ENCODE data around the gene CD79B.
"Not testable (repeated sequence)": the region's sequence is repeated elsewhere in the genome, so short reads cannot be mapped to it uniquely, and the experiment has no call there.

CD79B gene

GRCh38 chr17:63898899-63899798 lies 33.0 kb downstream of the CD79B start:
- H3K9me3 ChIP-seq (ENCODE audit: control insufficient read depth, low read depth, low read length); H3K36me3 ChIP-seq (ENCODE audit: control insufficient read depth, low read depth, low read length); H3K27ac ChIP-seq (ENCODE audit: low read length); H3K4me1 ChIP-seq (ENCODE audit: control insufficient read depth, low read depth, low read length); H3K9ac ChIP-seq (ENCODE audit: low read length); H3K27me3 ChIP-seq (ENCODE audit: control insufficient read depth, insufficient read depth, low read length); H3K4me3 ChIP-seq (ENCODE audit: low read length): not testable (repeated sequence)

GRCh38 chr17:63896524-63897354 lies 35.4 kb downstream of the CD79B start, which contains the start of gene CSH1:
CSH1 (minus strand) TSS chr17:63896574; CDS start chr17:63896511, 63 bp downstream.
- H3K4me1 ChIP-seq (ENCODE audit: control insufficient read depth, low read depth, low read length); H3K27me3 ChIP-seq (ENCODE audit: control insufficient read depth, insufficient read depth, low read length); H3K36me3 ChIP-seq (ENCODE audit: control insufficient read depth, low read depth, low read length); H3K9me3 ChIP-seq (ENCODE audit: control insufficient read depth, low read depth, low read length); H3K9ac ChIP-seq (ENCODE audit: low read length); H3K4me3 ChIP-seq (ENCODE audit: low read length); H3K27ac ChIP-seq (ENCODE audit: low read length): not testable (repeated sequence)

GRCh38 chr17:63894821-63895220 lies 37.3 kb downstream of the CD79B start:
- H3K27me3 ChIP-seq (ENCODE audit: control insufficient read depth, insufficient read depth, low read length); H3K4me1 ChIP-seq (ENCODE audit: control insufficient read depth, low read depth, low read length); H3K4me3 ChIP-seq (ENCODE audit: low read length); H3K9ac ChIP-seq (ENCODE audit: low read length); H3K9me3 ChIP-seq (ENCODE audit: control insufficient read depth, low read depth, low read length); H3K27ac ChIP-seq (ENCODE audit: low read length); H3K36me3 ChIP-seq (ENCODE audit: control insufficient read depth, low read depth, low read length): not testable (repeated sequence)

- not testable (repeated sequence) for H3K27me3 ChIP-seq (ENCODE audit: control insufficient read depth, insufficient read depth, low read length); H3K4me3 ChIP-seq (ENCODE audit: low read length); H3K9me3 ChIP-seq (ENCODE audit: control insufficient read depth, low read depth, low read length); H3K36me3 ChIP-seq (ENCODE audit: control insufficient read depth, low read depth, low read length); H3K9ac ChIP-seq (ENCODE audit: low read length); H3K27ac ChIP-seq (ENCODE audit: low read length); H3K4me1 ChIP-seq (ENCODE audit: control insufficient read depth, low read depth, low read length)
These were observed 38.1 kb downstream of the CD79B start for GRCh38 chr17:63894021-63894420.

- not testable (repeated sequence) for H3K27ac ChIP-seq (ENCODE audit: low read length); H3K9ac ChIP-seq (ENCODE audit: low read length); H3K27me3 ChIP-seq (ENCODE audit: control insufficient read depth, insufficient read depth, low read length); H3K4me3 ChIP-seq (ENCODE audit: low read length); H3K9me3 ChIP-seq (ENCODE audit: control insufficient read depth, low read depth, low read length); H3K36me3 ChIP-seq (ENCODE audit: control insufficient read depth, low read depth, low read length); H3K4me1 ChIP-seq (ENCODE audit: control insufficient read depth, low read depth, low read length)
These were observed 39.7 kb downstream of the CD79B start for GRCh38 chr17:63892316-63893037.

GRCh38 chr17:63889026-63889848 lies 42.9 kb downstream of the CD79B start:
- H3K27me3 ChIP-seq (ENCODE audit: control insufficient read depth, insufficient read depth, low read length); H3K9me3 ChIP-seq (ENCODE audit: control insufficient read depth, low read depth, low read length); H3K9ac ChIP-seq (ENCODE audit: low read length); H3K4me3 ChIP-seq (ENCODE audit: low read length); H3K4me1 ChIP-seq (ENCODE audit: control insufficient read depth, low read depth, low read length); H3K36me3 ChIP-seq (ENCODE audit: control insufficient read depth, low read depth, low read length); H3K27ac ChIP-seq (ENCODE audit: low read length): not testable (repeated sequence)

- H3K9ac ChIP-seq (ENCODE audit: low read length); H3K27me3 ChIP-seq (ENCODE audit: control insufficient read depth, insufficient read depth, low read length); H3K36me3 ChIP-seq (ENCODE audit: control insufficient read depth, low read depth, low read length); H3K27ac ChIP-seq (ENCODE audit: low read length); H3K4me3 ChIP-seq (ENCODE audit: low read length); H3K9me3 ChIP-seq (ENCODE audit: control insufficient read depth, low read depth, low read length): not testable (repeated sequence)
- H3K4me1 ChIP-seq (ENCODE audit: control insufficient read depth, low read depth, low read length) = peaks cover 11% of the 10 kb centered on the region
These were observed 47.0 kb downstream of the CD79B start for GRCh38 chr17:63885119-63885518.

GRCh38 chr17:63882626-63883126 lies 49.5 kb downstream of the CD79B start:
- H3K27me3 ChIP-seq (ENCODE audit: control insufficient read depth, insufficient read depth, low read length); H3K9me3 ChIP-seq (ENCODE audit: control insufficient read depth, low read depth, low read length); H3K27ac ChIP-seq (ENCODE audit: low read length); H3K9ac ChIP-seq (ENCODE audit: low read length); H3K4me3 ChIP-seq (ENCODE audit: low read length); H3K36me3 ChIP-seq (ENCODE audit: control insufficient read depth, low read depth, low read length): not testable (repeated sequence)
- peaks cover 11% of the 10 kb centered on the region for H3K4me1 ChIP-seq (ENCODE audit: control insufficient read depth, low read depth, low read length)

GRCh38 chr17:63881935-63882601 lies 50.1 kb downstream of the CD79B start, which contains the start of gene GH2:
GH2 (minus strand) TSS chr17:63881944; CDS start chr17:63881801, 143 bp downstream.
- Histone ChIP-seq H3K27me3 (ENCODE audit: control insufficient read depth, insufficient read depth, low read length) (no peaks in the 10 kb centered on the region), H3K4me3 (ENCODE audit: low read length) (no peak within 1 kb of the TSS), H3K27ac (ENCODE audit: low read length) (no peak within 1 kb of the TSS), H3K9me3 (ENCODE audit: control insufficient read depth, low read depth, low read length) (no peaks in the 10 kb centered on the region), H3K4me1 (ENCODE audit: control insufficient read depth, low read depth, low read length) (peaks cover 11% of the 10 kb centered on the region), H3K36me3 (ENCODE audit: control insufficient read depth, low read depth, low read length) (no peaks in the 10 kb centered on the region), H3K9ac (ENCODE audit: low read length) (no peak within 1 kb of the TSS)

- H3K4me3 ChIP-seq (ENCODE audit: low read length); H3K9me3 ChIP-seq (ENCODE audit: control insufficient read depth, low read depth, low read length); H3K36me3 ChIP-seq (ENCODE audit: control insufficient read depth, low read depth, low read length); H3K9ac ChIP-seq (ENCODE audit: low read length); H3K27ac ChIP-seq (ENCODE audit: low read length); H3K27me3 ChIP-seq (ENCODE audit: control insufficient read depth, insufficient read depth, low read length): not testable (repeated sequence)
- peaks cover 11% of the 10 kb centered on the region for H3K4me1 ChIP-seq (ENCODE audit: control insufficient read depth, low read depth, low read length)
These were observed 50.8 kb downstream of the CD79B start for GRCh38 chr17:63881337-63881736.

All from iPS-18a (cell line).